Parathyroid adenoma (tissue), 2 donors: ENCODE measurements around the gene FAM53B.

Experiments
- H2AFZ ChIP-seq: fragments of 300-600 bp; sonication (generic); one replicate; pipeline ENCODE4 v1.7.0; 2017; ENCODE audit warnings: antibody characterized with exemption, mild to moderate bottlenecking
- H3K27ac ChIP-seq: fragments of 300-600 bp; sonication (generic); one replicate; pipeline ENCODE4 v1.7.0; 2017
- H3K27me3 ChIP-seq: fragments of 300-600 bp; sonication (generic); one replicate; pipeline ENCODE4 v1.7.0; 2017; ENCODE audit warnings: low read length; ENCODE audit not compliant: control insufficient read depth, insufficient read depth
- H3K36me3 ChIP-seq: fragments of 300-600 bp; sonication (generic); one replicate; pipeline ENCODE4 v1.7.0; 2017; ENCODE audit warnings: low read length; ENCODE audit not compliant: control insufficient read depth, insufficient read depth
- H3K4me1 ChIP-seq: fragments of 300-600 bp; sonication (generic); one replicate; pipeline ENCODE4 v1.7.0; 2017; ENCODE audit warnings: control low read depth
- H3K4me2 ChIP-seq: fragments of 300-600 bp; sonication (generic); one replicate; pipeline ENCODE4 v1.7.0; 2017; ENCODE audit warnings: low read length
- H3K4me3 ChIP-seq: fragments of 300-600 bp; sonication (generic); one replicate; pipeline ENCODE4 v1.7.0; 2017; ENCODE audit warnings: low read depth, low read length
- H3K79me2 ChIP-seq: fragments of 300-600 bp; sonication (generic); one replicate; pipeline ENCODE4 v1.7.0; 2017; ENCODE audit warnings: control low read depth
- H3K9ac ChIP-seq: fragments of 300-600 bp; sonication (generic); one replicate; pipeline ENCODE4 v1.7.0; 2017; ENCODE audit warnings: mild to moderate bottlenecking
- H3K9me3 ChIP-seq: fragments of 300-600 bp; sonication (generic); one replicate; pipeline ENCODE4 v1.7.0; 2017; ENCODE audit warnings: low read length; ENCODE audit not compliant: control insufficient read depth
- TF ChIP-seq, protein P1 (sequence below): fragments of 300-600 bp; sonication (generic); IDR thresholded peaks from one replicate; pipeline ENCODE4 v1.7.0; 2017; ENCODE audit warnings: antibody characterized with exemption, mild to moderate bottlenecking
- donor health status: primary hyperparathyroidism.

Gene FAM53B

DNA sequence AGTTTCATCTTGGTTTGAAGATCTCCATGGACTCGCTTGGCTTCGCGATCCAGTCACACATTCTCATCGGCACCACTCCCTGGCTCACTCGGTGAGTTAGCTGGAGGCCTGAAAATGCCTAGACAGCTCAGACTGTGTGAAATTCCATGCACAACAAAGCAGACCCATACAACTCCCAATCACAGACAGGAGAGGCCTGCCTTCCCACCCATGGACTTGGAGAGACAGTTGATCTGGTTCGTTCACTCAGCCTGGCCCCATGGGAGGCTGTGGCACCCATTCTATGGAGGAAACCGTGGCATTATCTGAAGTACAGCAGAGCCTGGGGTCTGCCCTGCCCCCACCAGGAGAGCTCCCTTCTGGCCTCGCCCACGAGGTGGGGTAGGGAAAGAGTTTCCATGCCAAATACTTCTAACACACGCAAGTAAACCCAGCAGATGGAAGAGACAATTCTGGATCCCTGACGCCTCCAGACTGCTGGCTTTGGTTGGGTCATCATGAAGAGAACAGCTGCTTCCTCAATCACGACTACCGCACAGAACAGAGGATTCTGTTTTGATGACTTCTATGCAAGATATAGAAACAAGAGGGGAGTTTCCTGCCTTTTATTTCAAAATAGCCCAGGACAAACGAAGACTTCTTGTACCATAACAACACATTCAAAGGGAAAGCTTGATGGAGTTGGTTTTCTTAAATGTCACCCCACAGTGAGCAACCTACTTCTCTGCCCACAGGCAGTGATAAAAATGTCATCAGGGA lies 15.9 kb downstream of the FAM53B start:
- no peak overlapping the region for H3K9ac ChIP-seq

DNA sequence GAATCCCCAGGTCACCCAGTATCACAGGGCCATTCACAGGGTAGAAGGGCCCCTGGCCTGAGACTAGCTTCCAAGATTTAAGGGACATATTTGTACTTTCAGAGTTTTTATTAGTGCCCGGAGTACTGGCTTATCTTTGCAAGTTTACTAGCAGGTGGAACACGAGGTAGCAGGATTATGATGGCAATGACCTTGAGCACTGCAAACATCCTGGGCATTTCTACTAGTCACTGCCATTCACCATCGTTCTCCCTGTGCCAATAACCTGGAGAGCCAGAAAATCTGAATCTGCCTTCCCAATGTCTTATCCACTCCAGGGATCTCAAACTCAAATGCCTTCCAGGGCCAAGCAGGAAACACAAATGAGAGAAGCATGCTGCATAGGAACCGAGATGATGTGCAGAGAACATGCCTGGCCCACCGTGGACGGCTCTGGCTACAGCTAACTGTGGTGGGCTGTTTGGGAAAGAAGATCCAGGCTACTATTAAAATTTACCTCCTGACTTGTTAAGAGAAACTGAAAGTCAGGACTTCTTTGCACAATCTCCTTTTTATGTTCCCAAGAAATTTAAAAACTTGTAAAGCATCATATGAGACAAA lies 16.7 kb downstream of the FAM53B start:
- Histone ChIP-seq H3K4me1 (peaks cover 58% of the 10 kb centered on the region), H3K27me3 (no peaks in the 10 kb centered on the region), H3K27ac (peak overlapping the region; percentile 43), H3K9me3 (no peaks in the 10 kb centered on the region), H3K9ac (no peak overlapping the region), H3K36me3 (no peaks in the 10 kb centered on the region), H2AFZ (no peak overlapping the region), H3K4me2 (no peak overlapping the region), H3K4me3 (no peak overlapping the region), H3K79me2 (peaks cover 77% of the 10 kb centered on the region)
- TF ChIP-seq, protein P1, sequence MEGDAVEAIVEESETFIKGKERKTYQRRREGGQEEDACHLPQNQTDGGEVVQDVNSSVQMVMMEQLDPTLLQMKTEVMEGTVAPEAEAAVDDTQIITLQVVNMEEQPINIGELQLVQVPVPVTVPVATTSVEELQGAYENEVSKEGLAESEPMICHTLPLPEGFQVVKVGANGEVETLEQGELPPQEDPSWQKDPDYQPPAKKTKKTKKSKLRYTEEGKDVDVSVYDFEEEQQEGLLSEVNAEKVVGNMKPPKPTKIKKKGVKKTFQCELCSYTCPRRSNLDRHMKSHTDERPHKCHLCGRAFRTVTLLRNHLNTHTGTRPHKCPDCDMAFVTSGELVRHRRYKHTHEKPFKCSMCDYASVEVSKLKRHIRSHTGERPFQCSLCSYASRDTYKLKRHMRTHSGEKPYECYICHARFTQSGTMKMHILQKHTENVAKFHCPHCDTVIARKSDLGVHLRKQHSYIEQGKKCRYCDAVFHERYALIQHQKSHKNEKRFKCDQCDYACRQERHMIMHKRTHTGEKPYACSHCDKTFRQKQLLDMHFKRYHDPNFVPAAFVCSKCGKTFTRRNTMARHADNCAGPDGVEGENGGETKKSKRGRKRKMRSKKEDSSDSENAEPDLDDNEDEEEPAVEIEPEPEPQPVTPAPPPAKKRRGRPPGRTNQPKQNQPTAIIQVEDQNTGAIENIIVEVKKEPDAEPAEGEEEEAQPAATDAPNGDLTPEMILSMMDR: no peak

More for the DNA sequence above, 15.9 kb downstream of the FAM53B start:
- H2AFZ ChIP-seq: no peak overlapping the region
- H3K27me3 ChIP-seq: no peaks in the 10 kb centered on the region
- peaks cover 71% of the 10 kb centered on the region for H3K79me2 ChIP-seq
- H3K4me1 ChIP-seq: peaks cover 60% of the 10 kb centered on the region
- peak overlapping the region; percentile 43 for H3K27ac ChIP-seq
- TF ChIP-seq, protein P1: no peak
- no peak overlapping the region for H3K4me2 ChIP-seq
- H3K36me3 ChIP-seq: no peaks in the 10 kb centered on the region
- no peak overlapping the region for H3K4me3 ChIP-seq
- H3K9me3 ChIP-seq: no peaks in the 10 kb centered on the region

DNA sequence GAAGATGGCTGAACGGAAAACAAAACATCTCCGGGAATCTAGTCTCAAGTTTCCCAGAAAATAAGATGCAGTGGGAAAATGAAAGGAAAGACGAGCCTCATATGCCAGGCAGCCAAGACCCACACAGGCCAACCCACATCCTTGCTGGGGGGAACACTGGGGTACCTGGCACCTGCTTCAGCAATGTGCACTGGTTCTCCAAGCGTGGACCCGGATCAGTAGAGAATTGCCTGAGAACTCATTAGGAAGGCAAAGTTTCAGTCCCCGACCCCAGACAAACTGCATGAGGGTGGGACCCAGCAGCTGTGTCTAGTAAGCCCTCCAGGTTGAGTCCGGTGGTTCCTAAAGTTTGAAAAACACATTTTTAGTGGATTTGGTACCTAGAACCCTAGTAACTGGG lies 18.4 kb downstream of the FAM53B start:
- no peak overlapping the region for H3K4me3 ChIP-seq
- no peaks in the 10 kb centered on the region for H3K9me3 ChIP-seq
- no peak overlapping the region for H2AFZ ChIP-seq
- H3K27ac ChIP-seq: no peak overlapping the region
- H3K27me3 ChIP-seq: no peaks in the 10 kb centered on the region
- H3K79me2 ChIP-seq: peaks cover 71% of the 10 kb centered on the region
- no peak overlapping the region for H3K9ac ChIP-seq
- no peaks in the 10 kb centered on the region for H3K36me3 ChIP-seq
- TF ChIP-seq, protein P1: no peak
- peaks cover 49% of the 10 kb centered on the region for H3K4me1 ChIP-seq
- no peak overlapping the region for H3K4me2 ChIP-seq

DNA sequence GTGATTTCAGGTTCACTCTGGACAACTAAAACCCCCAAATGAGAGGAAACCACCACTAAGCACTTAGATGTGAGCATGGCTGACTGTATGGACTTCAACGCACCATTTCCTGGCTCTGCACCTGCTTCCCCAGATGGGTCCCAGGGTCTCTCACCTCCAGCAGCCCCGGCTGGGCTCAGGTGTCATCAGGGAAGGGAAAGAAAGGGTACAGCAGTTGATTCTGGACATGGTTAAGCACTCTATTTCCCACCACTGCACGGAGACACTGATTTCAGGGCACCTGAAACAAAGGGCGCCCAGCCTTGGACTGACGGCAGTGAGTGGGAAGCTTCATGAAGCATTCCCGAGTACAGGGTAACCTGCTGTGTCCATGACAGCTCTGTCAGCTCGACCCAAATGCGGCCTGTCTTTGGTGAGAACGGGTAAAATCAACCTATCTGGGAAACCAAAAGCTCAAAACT lies 19.0 kb downstream of the FAM53B start:
- H3K27ac ChIP-seq: no peak overlapping the region
- no peak overlapping the region for H3K9ac ChIP-seq
- H3K4me1 ChIP-seq: peaks cover 49% of the 10 kb centered on the region

More for the DNA sequence above, 19.0 kb downstream of the FAM53B start:
- Histone ChIP-seq H3K79me2 (peaks cover 71% of the 10 kb centered on the region), H3K27me3 (no peaks in the 10 kb centered on the region), H3K9me3 (no peaks in the 10 kb centered on the region), H3K4me2 (no peak overlapping the region), H2AFZ (no peak overlapping the region), H3K36me3 (no peaks in the 10 kb centered on the region), H3K4me3 (no peak overlapping the region)
- TF ChIP-seq, protein P1: no peak
